Body of pancreas (tissue), 4 donors: Measurements from ENCODE around the gene PRDM9.

ENCODE experiments used
- POLR2A ChIP-seq, 3 donors: fragments of 450-650 bp; IDR thresholded peaks; one replicate each; pipeline ENCODE4 v1.6.1; 2016; ENCODE audit warnings: antibody characterized with exemption in 3 of 3, mild to moderate bottlenecking in 2 of 3
- TF ChIP-seq, protein P1 (sequence below), 7 experiments: fragments of 450-650 bp in 4 of 7; fragments of 200-600 bp in 3 of 7; sonication (generic) in 3 of 7; IDR thresholded peaks; one replicate each; pipeline ENCODE4 v1.5.1; 2016 to 2019; ENCODE audit warnings: antibody characterized with exemption in 7 of 7

DNA sequence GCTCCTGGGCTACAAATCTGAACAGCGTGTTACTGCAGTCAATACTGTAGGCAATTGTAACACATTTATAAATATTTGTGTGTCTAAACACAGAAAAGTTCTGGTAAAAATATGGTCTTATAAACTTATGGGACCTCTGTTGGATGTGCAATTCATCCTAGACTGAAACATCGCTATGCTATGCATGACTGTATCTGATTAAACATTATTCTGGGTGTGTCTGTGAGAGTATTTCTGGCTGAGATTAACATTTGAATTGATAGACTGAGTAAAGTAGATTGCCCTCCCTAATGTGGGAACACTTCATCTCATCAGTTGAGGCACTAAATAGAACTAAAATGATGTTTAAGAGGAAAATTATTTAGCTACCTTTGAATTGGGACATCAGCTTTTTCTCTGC is 24.3 kb upstream of the PRDM9 start:
- TF ChIP-seq, protein P1, sequence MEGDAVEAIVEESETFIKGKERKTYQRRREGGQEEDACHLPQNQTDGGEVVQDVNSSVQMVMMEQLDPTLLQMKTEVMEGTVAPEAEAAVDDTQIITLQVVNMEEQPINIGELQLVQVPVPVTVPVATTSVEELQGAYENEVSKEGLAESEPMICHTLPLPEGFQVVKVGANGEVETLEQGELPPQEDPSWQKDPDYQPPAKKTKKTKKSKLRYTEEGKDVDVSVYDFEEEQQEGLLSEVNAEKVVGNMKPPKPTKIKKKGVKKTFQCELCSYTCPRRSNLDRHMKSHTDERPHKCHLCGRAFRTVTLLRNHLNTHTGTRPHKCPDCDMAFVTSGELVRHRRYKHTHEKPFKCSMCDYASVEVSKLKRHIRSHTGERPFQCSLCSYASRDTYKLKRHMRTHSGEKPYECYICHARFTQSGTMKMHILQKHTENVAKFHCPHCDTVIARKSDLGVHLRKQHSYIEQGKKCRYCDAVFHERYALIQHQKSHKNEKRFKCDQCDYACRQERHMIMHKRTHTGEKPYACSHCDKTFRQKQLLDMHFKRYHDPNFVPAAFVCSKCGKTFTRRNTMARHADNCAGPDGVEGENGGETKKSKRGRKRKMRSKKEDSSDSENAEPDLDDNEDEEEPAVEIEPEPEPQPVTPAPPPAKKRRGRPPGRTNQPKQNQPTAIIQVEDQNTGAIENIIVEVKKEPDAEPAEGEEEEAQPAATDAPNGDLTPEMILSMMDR (IDR thresholded peaks at IDR 0.05) = no peak
- TF ChIP-seq POLR2A (IDR thresholded peaks at IDR 0.05) = no peak
